ENCODE data around the gene RGP1. TPM values are rescaled to one million over a fixed set of nuclear protein-coding genes. Genes with fewer than 3 reads are reported as not detected.

RGP1 gene
- total RNA-seq, 3 donors from 2014 or later: 14.3 to 15.3 (median 14.6) TPM

- H3K9me3 Mint-ChIP-seq: no peaks in the 10 kb centered on the region
- no peak overlapping the region for H3K4me3 Mint-ChIP-seq
- peaks cover 3% of the 10 kb centered on the region for H3K4me1 Mint-ChIP-seq (ENCODE audit: low read depth)
- H3K36me3 Mint-ChIP-seq (ENCODE audit: insufficient read depth): peaks cover 61% of the 10 kb centered on the region
- no peaks in the 10 kb centered on the region for H3K27me3 Mint-ChIP-seq (ENCODE audit: low read depth)
- ATAC-seq (no peak), DNase-seq (no peak)
Observed at GRCh38 chr9:35714123-35714522, 35.0 kb upstream of the RGP1 start.

GRCh38 chr9:35714579-35715252 is 34.4 kb upstream of the RGP1 start:
- Mint-ChIP-seq H3K36me3 (ENCODE audit: insufficient read depth) (peaks cover 64% of the 10 kb centered on the region), H3K4me3 (no peak overlapping the region), H3K27me3 (ENCODE audit: low read depth) (no peaks in the 10 kb centered on the region), H3K4me1 (ENCODE audit: low read depth) (peaks cover 3% of the 10 kb centered on the region), H3K9me3 (no peaks in the 10 kb centered on the region)
- ATAC-seq (no peak), DNase-seq (no peak)

GRCh38 chr9:35716230-35716629 is 32.9 kb upstream of the RGP1 start:
- Mint-ChIP-seq H3K4me1 (ENCODE audit: low read depth) (peaks cover 3% of the 10 kb centered on the region), H3K36me3 (ENCODE audit: insufficient read depth) (peaks cover 59% of the 10 kb centered on the region), H3K4me3 (no peak overlapping the region), H3K9me3 (no peaks in the 10 kb centered on the region), H3K27me3 (ENCODE audit: low read depth) (no peaks in the 10 kb centered on the region)
- no peak for DNase-seq
- ATAC-seq: no peak

- ATAC-seq (no peak), DNase-seq (no peak)
- peaks cover 60% of the 10 kb centered on the region for H3K36me3 Mint-ChIP-seq (ENCODE audit: insufficient read depth)
- no peaks in the 10 kb centered on the region for H3K9me3 Mint-ChIP-seq
- no peaks in the 10 kb centered on the region for H3K4me1 Mint-ChIP-seq (ENCODE audit: low read depth)
- H3K27me3 Mint-ChIP-seq (ENCODE audit: low read depth): no peaks in the 10 kb centered on the region
- H3K4me3 Mint-ChIP-seq: no peak overlapping the region
Observed at GRCh38 chr9:35717132-35717870, 31.8 kb upstream of the RGP1 start.

- DNase-seq (no peak), ATAC-seq (no peak)
- peaks cover 72% of the 10 kb centered on the region for H3K36me3 Mint-ChIP-seq (ENCODE audit: insufficient read depth)
- H3K27me3 Mint-ChIP-seq (ENCODE audit: low read depth): no peaks in the 10 kb centered on the region
- no peaks in the 10 kb centered on the region for H3K4me1 Mint-ChIP-seq (ENCODE audit: low read depth)
- no peaks in the 10 kb centered on the region for H3K9me3 Mint-ChIP-seq
- no peak overlapping the region for H3K4me3 Mint-ChIP-seq
Observed at GRCh38 chr9:35718721-35719511, 30.2 kb upstream of the RGP1 start.

GRCh38 chr9:35719546-35719945 is 29.5 kb upstream of the RGP1 start:
- Mint-ChIP-seq H3K4me3 (no peak overlapping the region), H3K9me3 (no peaks in the 10 kb centered on the region), H3K4me1 (ENCODE audit: low read depth) (peaks cover 1% of the 10 kb centered on the region), H3K36me3 (ENCODE audit: insufficient read depth) (peaks cover 74% of the 10 kb centered on the region), H3K27me3 (ENCODE audit: low read depth) (no peaks in the 10 kb centered on the region)
- DNase-seq (no peak), ATAC-seq (no peak)

- no peak for DNase-seq
- H3K27me3 Mint-ChIP-seq (ENCODE audit: low read depth): no peaks in the 10 kb centered on the region
- ATAC-seq: no peak
- no peak overlapping the region for H3K4me3 Mint-ChIP-seq
- no peaks in the 10 kb centered on the region for H3K9me3 Mint-ChIP-seq
- peaks cover 4% of the 10 kb centered on the region for H3K4me1 Mint-ChIP-seq (ENCODE audit: low read depth)
- peaks cover 53% of the 10 kb centered on the region for H3K36me3 Mint-ChIP-seq (ENCODE audit: insufficient read depth)
Observed at GRCh38 chr9:35723426-35723825, 25.7 kb upstream of the RGP1 start.

- H3K9me3 Mint-ChIP-seq: no peaks in the 10 kb centered on the region
- H3K27me3 Mint-ChIP-seq (ENCODE audit: low read depth): no peaks in the 10 kb centered on the region
- ATAC-seq (no peak), DNase-seq (no peak)
- H3K4me3 Mint-ChIP-seq: no peak overlapping the region
- H3K36me3 Mint-ChIP-seq (ENCODE audit: insufficient read depth): peaks cover 51% of the 10 kb centered on the region
- H3K4me1 Mint-ChIP-seq (ENCODE audit: low read depth): peaks cover 4% of the 10 kb centered on the region
Observed at GRCh38 chr9:35723908-35724307, 25.2 kb upstream of the RGP1 start.

- no peak for ATAC-seq
Observed at GRCh38 chr9:35725362-35725761, 23.7 kb upstream of the RGP1 start.

GRCh38 chr9:35726931-35727330 is 22.2 kb upstream of the RGP1 start:
- no peaks in the 10 kb centered on the region for H3K27me3 Mint-ChIP-seq (ENCODE audit: low read depth)
- peak; percentile 28 for DNase-seq
- peak overlapping the region; percentile 40 for H3K4me3 Mint-ChIP-seq
- peaks cover 4% of the 10 kb centered on the region for H3K4me1 Mint-ChIP-seq (ENCODE audit: low read depth)
- H3K9me3 Mint-ChIP-seq: no peaks in the 10 kb centered on the region
- peak; percentile 32 to 35 for ATAC-seq
- peaks cover 30% of the 10 kb centered on the region for H3K36me3 Mint-ChIP-seq (ENCODE audit: insufficient read depth)

More at GRCh38 chr9:35725362-35725761, 23.7 kb upstream of the RGP1 start:
- Mint-ChIP-seq H3K9me3 (no peaks in the 10 kb centered on the region), H3K4me3 (no peak overlapping the region), H3K27me3 (ENCODE audit: low read depth) (no peaks in the 10 kb centered on the region), H3K4me1 (ENCODE audit: low read depth) (peaks cover 4% of the 10 kb centered on the region), H3K36me3 (ENCODE audit: insufficient read depth) (peaks cover 41% of the 10 kb centered on the region)
- no peak for DNase-seq

GRCh38 chr9:35727676-35728040 is 21.4 kb upstream of the RGP1 start:
- H3K4me3 Mint-ChIP-seq: peak overlapping the region; percentile 9
- no peaks in the 10 kb centered on the region for H3K27me3 Mint-ChIP-seq (ENCODE audit: low read depth)
- ATAC-seq (no peak), DNase-seq (no peak)
- no peaks in the 10 kb centered on the region for H3K9me3 Mint-ChIP-seq
- peaks cover 5% of the 10 kb centered on the region for H3K4me1 Mint-ChIP-seq (ENCODE audit: low read depth)
- H3K36me3 Mint-ChIP-seq (ENCODE audit: insufficient read depth): peaks cover 24% of the 10 kb centered on the region

GRCh38 chr9:35728041-35728971 is 20.8 kb upstream of the RGP1 start:
- peaks cover 11% of the 10 kb centered on the region for H3K4me1 Mint-ChIP-seq (ENCODE audit: low read depth)
- no peak for DNase-seq
- no peaks in the 10 kb centered on the region for H3K27me3 Mint-ChIP-seq (ENCODE audit: low read depth)
- no peak overlapping the region for H3K4me3 Mint-ChIP-seq
- ATAC-seq: no peak
- peaks cover 21% of the 10 kb centered on the region for H3K36me3 Mint-ChIP-seq (ENCODE audit: insufficient read depth)
- no peaks in the 10 kb centered on the region for H3K9me3 Mint-ChIP-seq

- ATAC-seq (no peak), DNase-seq (no peak)
- Mint-ChIP-seq H3K4me1 (ENCODE audit: low read depth) (peaks cover 18% of the 10 kb centered on the region), H3K27me3 (ENCODE audit: low read depth) (no peaks in the 10 kb centered on the region), H3K4me3 (no peak overlapping the region), H3K9me3 (no peaks in the 10 kb centered on the region), H3K36me3 (ENCODE audit: insufficient read depth) (peaks cover 14% of the 10 kb centered on the region)
Observed at GRCh38 chr9:35729101-35729500, 20.0 kb upstream of the RGP1 start.

Measured in activated T-cell treated with anti-CD3 and anti-CD28 coated beads, Interleukin-2, amount 50 U/mL, for 4 hours (primary cell).